Thyroid gland (tissue), 4 donors: ENCODE data around the gene HOXA5.

ENCODE experiments used
- CTCF ChIP-seq, 6 experiments: fragments of 200-600 bp in 3 of 6; fragments of 450-650 bp in 3 of 6; sonication (generic) in 3 of 6; IDR thresholded peaks; one replicate each; pipeline ENCODE4 v1.5.1; 2016 to 2019; ENCODE audit warnings: antibody characterized with exemption in 6 of 6, mild to moderate bottlenecking in 2 of 6, inconsistent platforms in 1 of 6, moderate library complexity in 1 of 6
- POLR2A ChIP-seq, 2 donors: fragments of 450-650 bp; IDR thresholded peaks; one replicate each; pipeline ENCODE4 v1.6.1; 2017; ENCODE audit warnings: antibody characterized with exemption in 2 of 2, mild to moderate bottlenecking in 2 of 2, moderate library complexity in 1 of 2

- TF ChIP-seq CTCF (IDR thresholded peaks at IDR 0.05) (no peak), POLR2A (IDR thresholded peaks at IDR 0.05) (no peak)
Measured at GRCh38 chr7:27113991-27114769, 29.3 kb downstream of the HOXA5 start.
